NCI-H2171 treated with DMSO at 0.1 percent for 48 hours (cell line): ENCODE data around the gene BET1L.

Experiments
- DNase-seq: peaks from one replicate; lab custom pipeline; 2025; lab: John Stamatoyannopoulos, UW

BET1L gene

GRCh38 chr11:210122-210802 is 3.1 kb upstream of the BET1L start:
- no peak for DNase-seq

GRCh38 chr11:209275-210121 is 2.3 kb upstream of the BET1L start:
- no peak for DNase-seq

GRCh38 chr11:208917-209260 is 1.7 kb upstream of the BET1L start:
- no peak for DNase-seq

GRCh38 chr11:208181-208916 is 1.1 kb upstream of the BET1L start:
- peak; percentile 38 for DNase-seq

- DNase-seq: peak; percentile 34
Measured at GRCh38 chr11:207863-208180, 623 bp upstream of the BET1L start.

GRCh38 chr11:206526-207207 is 532 bp downstream of the BET1L start:
- DNase-seq: no peak

GRCh38 chr11:206002-206384 is 1.2 kb downstream of the BET1L start:
- no peak for DNase-seq

- no peak for DNase-seq
Measured at GRCh38 chr11:205221-206001, 1.8 kb downstream of the BET1L start.

GRCh38 chr11:204587-205109 is 2.6 kb downstream of the BET1L start:
- DNase-seq: no peak

- DNase-seq: no peak
Measured at GRCh38 chr11:203945-204586, 3.1 kb downstream of the BET1L start.

- no peak for DNase-seq
Measured at GRCh38 chr11:203056-203944, 3.9 kb downstream of the BET1L start.

- DNase-seq: no peak
Measured at GRCh38 chr11:202490-202889, 4.7 kb downstream of the BET1L start.

GRCh38 chr11:201966-202365 is 5.2 kb downstream of the BET1L start:
- DNase-seq: no peak

GRCh38 chr11:200224-201003 is 6.8 kb downstream of the BET1L start:
- no peak for DNase-seq

- DNase-seq: no peak
Measured at GRCh38 chr11:199782-200181, 7.4 kb downstream of the BET1L start.

GRCh38 chr11:199004-199581 is 8.1 kb downstream of the BET1L start:
- DNase-seq: no peak

- no peak for DNase-seq
Measured at GRCh38 chr11:198236-198806, 8.9 kb downstream of the BET1L start.

GRCh38 chr11:197741-198235 is 9.4 kb downstream of the BET1L start:
- DNase-seq: no peak
